NK-92 treated with Interleukin-12 subunit alpha and Interleukin-12 subunit beta, amount 100 ng/mL, for 24 hours (cell line): ENCODE measurements around the gene PRDX6.
"Not testable (repeated sequence)": the region's sequence is repeated elsewhere in the genome, so short reads cannot be mapped to it uniquely, and the experiment has no call there.

Experiments used
- DNase-seq: peaks from one replicate; lab custom pipeline; 2025; lab: John Stamatoyannopoulos, UW

PRDX6 gene, protein sequence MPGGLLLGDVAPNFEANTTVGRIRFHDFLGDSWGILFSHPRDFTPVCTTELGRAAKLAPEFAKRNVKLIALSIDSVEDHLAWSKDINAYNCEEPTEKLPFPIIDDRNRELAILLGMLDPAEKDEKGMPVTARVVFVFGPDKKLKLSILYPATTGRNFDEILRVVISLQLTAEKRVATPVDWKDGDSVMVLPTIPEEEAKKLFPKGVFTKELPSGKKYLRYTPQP

DNA sequence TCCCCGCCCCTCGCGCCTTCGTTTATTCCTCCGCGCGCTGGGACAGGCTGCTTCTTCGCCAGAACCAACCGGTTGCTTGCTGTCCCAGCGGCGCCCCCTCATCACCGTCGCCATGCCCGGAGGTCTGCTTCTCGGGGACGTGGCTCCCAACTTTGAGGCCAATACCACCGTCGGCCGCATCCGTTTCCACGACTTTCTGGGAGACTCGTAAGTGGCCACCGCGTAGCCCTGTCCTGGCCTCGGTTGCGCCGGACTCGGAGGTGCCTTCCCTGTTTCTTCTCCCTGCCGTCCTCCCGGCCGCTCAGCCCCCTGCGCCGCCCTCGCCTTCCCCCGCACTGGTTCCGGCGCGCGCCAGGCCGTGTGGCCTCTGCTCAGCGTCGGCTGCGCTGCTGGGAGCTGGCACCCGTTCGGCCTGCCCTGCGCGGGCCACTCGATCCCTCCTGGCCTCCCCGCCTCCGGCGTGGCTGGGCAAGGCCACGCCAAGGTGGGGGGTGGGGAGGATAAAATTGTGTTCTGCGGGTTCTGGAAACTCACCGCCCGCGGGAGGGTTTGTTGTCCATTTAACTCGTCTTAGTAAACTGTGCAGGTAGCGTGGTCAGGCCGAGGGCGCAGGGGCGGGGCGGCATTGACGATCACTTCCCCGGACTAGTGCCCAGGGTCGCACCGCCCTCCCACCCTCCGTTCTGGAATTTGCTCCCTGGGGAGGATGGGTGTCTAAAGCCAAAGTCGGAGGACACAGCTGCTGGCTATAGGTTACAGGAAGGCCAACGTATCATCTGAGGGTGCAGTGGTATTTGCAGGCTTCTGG is at the start of gene PRDX6:
PRDX6 (plus strand) TSS at position 50 of the 808 bp plus-strand sequence; CDS start at position 113, 63 bp downstream.
- peak; percentile 95 for DNase-seq

DNA sequence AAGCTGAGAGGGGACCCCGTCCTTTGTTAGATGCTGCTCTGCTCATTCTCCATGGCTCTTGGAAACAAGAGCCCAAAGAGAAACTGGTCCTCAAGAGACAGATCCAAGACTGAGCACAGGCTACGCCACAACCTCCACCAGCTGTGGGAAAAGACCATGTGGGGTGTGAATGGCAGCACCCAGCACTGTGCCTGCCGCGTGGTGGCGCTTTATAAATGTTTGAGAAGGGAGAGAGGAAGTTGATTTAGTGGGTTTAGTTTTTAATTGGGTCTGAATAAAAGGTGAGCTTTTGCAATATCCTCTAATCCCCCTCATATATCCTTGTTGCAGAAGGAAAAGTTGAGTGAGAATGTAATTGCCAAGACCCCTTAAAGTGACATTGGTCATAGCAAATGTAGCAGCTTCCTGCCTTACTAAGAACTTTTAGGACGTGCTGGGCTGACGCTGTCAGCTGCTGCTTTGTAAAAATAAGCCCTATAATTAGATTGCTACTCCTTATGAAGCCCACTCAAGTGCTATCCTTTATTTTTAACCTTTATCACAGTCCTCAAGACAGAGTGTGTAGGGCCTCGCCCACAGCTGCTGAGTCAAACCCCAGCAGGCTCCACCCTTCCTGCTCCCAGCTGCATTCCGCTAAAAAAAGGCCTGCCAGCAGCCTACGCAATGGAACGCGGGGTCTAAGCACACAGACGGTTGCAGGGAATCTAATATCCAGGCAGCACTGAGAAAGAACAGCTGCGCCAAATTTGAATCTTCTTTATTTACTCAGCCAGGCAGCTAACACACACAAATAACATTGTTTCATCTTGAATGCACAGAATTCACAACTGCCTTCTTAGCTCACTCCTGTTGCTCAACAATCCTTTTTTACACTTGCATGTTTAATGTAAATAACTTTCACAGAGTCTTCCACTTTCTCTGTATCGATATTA is 47.4 kb upstream of the PRDX6 start:
- DNase-seq: peak; percentile 14

DNA sequence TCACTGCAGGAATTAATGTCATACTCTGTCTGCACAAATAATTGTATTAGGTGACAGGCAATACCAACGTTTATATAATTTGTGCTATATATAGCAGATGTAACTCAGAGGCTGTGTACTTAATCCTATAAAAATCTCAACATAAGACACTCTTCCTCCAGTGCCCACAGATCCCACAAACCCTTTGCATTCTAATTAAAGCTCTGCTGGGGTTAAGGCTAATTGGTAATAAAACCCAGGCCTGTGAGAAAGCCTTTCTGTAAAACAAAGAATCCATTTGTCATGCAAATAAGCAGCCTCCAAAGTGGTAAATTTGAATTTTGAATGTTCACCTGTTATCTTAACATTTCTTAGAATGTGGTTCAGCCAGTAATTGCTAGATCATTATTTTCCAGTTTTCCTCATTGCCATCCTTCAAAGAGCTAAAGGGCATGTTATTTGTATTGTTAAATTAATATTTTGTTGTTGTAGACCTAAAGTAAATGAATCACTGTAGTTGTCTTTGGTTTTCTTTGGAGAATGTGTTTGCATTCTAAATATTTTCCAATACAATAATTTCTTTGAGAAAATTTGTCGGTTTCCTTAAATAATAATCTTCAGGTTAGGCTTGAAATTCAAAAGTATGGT is 46.3 kb upstream of the PRDX6 start:
- no peak for DNase-seq

DNA sequence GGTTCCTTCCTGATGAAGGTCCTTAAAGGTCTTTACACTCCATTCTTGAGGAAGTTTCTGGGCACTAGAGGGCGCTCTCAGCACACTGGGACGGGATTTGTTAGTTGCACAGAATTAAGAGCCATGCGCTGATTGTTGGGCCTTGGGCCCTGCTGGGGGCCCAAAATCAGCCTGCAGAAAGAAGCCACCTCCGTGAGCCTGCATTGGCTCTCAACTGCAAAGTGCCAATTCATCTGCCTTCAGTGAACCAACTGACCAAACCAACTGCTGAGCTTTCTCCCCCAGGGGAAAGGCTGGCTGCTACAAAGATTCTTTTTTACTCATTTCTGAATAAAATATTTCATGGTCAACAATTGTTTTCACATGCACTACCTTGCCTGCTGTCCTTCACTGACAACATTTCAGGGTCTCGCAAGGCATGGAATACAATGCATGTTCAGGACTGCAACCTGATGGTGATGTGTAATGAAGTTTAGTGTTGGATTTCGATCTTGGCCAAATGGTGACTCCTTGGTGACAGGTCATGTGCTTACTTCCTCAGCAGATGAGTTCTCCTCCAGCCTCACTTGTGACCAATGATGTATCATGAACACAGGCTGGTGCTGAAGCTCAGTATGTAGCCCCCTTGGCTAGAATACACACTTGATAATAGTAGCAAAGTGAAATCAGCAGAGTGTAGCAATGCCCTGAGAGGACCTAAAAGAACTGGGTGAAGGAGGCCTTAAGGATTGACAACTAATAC is 45.7 kb upstream of the PRDX6 start:
- DNase-seq: peak; percentile 64

DNA sequence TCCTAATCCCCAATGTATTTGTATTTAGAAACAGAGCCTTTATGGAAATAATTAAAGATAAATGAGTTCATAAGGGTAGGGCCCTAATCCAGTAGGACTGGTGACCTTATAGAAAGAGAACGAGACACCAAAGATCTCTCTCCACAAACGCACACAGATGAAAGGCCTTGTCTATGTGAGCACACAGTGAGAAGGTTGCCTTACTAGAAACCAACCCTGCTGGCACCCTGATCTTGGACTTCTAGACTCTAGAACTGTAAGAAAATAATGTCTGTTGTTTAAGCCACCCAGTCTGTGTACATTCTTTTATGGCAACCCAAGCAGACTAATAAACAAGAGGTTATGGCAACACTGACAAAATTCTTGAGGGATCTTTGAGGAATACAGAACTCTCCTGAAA is 44.8 kb upstream of the PRDX6 start:
- no peak for DNase-seq

DNA sequence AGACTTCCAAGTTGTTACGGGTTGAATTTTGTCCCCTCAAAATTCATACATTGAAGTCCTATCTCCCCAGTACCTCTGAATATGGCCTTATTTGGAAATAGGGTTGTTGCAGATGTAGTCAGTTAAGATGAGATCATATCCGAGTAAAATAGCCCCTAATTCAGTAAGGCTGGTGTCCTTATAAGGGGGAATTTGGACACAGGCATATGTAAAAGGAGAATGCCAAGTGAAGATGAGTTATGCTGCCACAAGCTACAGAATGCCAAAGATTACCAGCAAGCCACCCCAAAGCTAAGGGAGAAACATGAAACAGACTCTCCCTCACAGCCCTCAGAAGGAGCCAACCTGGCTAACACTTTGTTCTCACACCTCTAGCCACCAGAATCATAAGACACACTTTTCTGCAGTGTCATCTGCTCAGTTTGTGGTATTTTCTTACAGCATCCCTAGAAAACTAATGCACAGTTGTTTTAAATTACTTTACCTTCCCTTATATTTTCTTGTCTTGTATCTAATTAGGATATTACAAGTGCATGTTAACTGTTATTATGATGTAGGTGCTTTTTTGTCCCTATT is 43.3 kb upstream of the PRDX6 start:
- no peak for DNase-seq

DNA sequence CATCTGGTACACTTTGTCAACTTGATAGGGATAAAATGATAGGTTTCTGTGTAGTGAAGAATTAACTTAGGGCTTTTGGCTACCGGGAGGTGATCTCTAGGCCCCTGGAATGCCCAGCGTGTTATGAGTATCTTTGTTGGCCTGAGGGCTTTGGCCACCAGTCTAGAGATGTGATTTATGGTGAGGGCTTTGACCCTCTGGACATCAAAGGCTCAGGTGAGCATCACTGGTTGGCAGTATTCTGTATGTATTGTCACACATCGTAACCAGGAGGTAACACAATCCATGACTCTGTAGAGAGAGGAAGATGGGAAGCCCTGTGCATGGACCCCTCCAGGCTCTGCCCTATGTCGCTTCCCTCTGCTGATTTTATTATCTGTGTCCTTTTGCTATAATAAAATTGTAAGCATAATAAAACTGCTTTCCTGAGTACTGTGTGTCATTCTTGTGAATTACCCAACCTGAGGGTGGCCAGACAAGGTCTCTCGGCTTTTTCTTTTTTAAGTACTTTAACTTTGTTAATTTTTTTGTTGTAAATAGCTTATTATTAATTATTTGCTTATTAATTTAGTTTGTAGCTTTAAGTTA is 40.2 kb upstream of the PRDX6 start:
- DNase-seq: no peak

DNA sequence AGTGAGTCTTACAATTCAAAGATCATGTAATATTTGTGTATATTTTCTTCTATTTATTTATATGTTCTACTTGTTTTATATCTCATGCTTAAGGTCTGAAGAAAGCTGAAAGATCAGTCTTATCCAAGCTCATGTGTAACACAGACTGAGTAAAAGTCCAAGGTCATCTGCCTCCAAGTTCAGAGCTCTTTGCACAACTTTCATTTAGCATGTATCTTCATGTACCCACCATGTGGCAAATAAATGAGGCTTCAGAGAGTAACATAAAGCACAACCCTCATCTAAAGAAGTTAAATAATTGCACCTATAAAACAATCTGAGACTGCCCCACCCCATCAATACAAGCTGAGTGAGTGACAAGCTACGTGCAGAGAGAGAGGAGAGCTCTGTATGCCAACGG is 38.5 kb upstream of the PRDX6 start:
- DNase-seq: no peak

DNA sequence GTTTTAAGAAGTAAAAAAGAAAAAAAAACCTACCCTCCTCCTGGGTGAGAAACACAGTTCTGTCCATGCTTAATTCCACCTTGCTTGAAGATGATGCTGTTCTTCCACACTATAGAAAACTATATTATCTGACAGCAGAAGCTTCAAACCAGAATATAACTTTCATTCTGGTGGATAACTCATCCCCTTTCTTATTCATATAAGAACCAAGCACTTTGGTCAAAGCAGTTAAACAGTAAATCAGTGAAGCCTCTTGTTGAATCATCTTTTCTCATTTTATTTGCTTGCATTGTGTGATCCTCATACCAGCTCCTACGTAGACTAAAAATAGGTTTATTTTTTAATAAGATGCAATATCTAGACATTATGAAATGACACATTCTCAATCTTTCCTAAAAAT is 36.7 kb upstream of the PRDX6 start:
- no peak for DNase-seq

DNA sequence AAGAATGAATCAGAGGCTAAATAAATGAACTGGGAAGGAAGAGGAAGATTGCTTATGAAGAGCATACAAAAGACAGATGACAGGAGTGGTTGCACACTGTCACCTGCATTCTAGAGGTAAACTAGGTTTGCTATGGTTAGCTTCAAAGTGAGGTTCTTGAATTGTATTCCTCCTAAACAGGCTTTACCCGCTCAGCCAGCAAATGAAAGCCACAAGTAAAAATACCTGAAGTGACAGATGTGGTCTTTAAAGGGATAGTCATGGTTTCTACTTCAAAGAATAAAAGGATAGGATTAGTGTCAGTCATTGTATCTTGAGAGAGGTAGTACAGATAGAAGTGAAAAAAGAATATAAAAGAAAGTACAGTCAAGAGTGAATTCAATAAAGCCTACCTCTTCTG is 32.4 kb upstream of the PRDX6 start:
- DNase-seq: no peak

DNA sequence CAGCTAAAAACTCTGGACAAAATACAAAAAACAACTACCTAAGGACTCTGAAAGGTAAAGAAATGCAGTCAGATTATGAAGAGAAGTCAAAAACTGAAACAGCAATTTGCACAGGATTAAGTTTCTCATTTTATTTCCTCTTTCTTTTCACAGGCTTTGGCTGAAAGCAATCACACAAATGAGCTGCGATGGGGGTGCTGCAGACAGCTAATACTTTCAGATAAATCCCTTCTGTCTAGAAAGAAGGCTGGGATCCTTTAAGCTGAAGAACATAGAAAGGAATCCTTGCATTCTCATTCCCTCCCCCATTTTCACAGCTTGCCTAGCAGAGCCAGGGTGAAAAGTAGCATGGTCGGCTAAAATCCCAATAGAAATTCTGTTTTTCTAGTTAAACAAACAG is 32.0 kb upstream of the PRDX6 start:
- DNase-seq: no peak

DNA sequence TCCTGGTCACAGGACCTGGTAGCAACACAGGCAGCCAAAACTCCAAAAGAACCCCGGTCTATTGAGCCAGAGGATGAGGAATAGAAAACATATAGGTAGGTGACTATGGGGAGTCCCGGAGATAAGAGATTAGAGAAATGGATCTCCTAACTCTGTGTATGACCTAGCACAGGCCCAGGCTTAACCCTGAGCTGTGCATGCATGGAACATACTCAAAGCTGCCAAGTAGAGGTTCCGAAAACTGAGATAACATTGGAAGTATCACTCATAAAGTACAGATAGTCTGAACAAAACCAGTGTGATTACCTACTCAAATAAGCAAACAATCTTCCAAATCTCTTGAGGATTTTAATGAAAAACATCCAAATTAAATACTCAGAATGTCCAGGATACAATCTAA is 31.5 kb upstream of the PRDX6 start:
- no peak for DNase-seq

DNA sequence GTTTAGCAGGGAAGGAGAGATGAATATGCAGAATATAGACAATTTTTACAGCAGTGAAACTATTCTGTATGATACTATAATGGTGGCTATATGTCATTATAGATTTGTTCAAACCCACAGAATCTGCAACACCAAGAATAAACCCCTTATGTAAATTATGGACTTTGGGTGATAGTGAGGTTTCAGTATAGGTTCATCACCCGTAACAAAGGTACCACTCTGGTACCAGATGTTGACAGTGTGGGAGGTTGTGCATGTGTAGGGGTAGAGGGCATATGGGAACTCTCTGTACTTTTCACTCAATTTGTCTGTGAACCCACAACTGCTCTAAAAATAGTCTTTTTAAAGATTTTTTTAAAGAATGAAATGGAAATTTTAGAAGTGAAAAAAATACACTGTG is 29.9 kb upstream of the PRDX6 start:
- DNase-seq: no peak

DNA sequence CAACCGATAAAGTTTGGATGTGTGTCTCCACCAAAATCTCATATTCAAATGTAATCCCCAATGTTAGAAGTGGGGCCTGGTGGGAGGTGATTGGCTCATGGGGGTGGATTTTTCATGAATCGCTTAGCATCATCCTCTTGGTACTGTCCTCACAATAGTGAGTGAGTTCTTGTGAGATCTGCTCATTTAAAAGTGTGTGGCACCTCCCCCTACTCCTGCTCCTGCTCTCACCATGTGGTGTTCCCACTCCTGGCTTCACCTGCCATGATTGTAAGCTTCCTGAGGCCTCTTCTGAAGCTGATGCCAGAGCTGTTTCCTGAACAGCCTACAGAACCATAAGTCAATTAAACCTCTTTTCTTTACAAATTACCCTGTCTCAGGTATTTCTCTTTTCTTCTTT is 28.2 kb upstream of the PRDX6 start:
- DNase-seq: no peak

DNA sequence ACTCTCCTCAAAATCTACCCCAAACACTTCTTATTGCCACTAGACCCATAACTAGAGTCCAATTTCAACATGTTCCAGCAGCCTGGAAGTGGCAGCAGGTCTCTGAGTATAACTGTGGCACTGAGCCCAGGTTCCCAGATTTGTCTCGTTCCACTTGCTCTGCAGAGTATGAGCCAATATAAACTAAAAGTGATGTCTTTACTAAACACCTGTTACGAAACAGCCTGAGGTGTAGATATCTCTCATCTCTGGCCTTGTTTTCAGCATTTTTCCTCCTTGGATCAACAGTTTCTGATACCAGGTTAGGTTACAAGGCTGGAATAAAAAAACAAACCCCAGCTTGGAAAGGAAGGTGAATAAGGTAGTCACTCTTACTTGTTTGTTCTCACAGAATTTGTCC is 25.2 kb upstream of the PRDX6 start:
- DNase-seq: no peak

DNA sequence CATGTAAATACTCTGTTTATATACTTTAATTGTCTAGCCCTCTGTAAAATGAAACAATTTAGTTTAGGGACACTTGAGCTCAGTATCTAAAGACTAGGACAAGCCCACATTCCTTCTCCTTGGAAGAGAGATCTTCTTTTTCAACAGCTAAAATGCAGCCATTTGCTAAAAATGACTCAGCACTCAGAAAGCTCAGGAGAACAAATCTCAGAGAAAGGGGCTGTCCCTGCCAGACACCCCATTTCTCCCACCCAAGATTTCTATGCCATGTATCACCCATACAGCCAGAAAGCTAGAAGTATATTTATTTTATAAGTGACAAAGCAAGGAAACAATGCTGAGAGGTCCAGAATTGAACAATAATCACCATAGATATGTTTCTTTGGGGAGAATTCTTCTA is 23.2 kb upstream of the PRDX6 start:
- no peak for DNase-seq

DNA sequence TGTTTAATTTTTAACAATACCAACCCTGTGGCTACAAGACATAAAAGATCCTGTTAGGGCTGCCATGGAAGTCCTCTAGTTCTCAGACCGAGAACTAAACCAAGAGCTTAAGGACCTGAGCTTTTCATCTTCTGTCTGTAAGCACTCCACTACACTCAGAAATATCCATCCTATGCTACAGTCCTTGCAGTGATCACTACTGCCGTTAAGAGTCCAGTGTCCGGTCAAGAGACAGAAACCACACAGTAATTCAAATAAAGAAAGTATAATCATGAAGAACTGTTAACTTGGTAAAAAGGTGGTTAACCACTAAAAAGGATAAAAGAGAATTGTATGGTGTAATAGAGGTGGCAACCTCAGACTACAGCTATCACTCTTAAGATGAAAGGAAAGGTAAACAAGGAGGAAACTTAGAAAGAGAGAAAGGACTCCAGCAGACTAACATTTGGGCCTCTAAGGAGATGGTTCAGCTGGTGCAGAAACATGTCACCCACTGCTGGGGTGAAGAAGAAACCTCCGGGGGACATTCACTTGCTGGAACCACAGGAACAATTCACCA is 22.1 kb upstream of the PRDX6 start:
- no peak for DNase-seq

DNA sequence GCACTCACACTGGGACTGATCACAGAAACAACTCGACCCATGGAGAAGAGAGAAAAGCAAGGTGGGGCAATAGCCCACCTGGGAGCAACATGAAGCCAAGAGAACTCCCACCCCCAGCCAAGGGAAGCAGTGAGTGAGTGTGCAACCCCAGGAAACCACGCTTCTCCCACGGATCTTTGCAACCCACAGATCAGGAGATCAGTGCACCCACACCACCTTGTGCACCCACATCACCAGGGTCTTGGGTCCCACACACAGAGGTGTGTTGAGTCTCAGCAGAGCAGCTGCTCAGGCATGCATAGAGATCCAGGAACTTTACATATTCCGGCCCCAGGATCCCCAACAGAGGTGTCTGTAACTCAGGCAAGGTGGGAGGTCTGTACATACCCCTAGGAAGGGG is 17.2 kb upstream of the PRDX6 start:
- no peak for DNase-seq

DNA sequence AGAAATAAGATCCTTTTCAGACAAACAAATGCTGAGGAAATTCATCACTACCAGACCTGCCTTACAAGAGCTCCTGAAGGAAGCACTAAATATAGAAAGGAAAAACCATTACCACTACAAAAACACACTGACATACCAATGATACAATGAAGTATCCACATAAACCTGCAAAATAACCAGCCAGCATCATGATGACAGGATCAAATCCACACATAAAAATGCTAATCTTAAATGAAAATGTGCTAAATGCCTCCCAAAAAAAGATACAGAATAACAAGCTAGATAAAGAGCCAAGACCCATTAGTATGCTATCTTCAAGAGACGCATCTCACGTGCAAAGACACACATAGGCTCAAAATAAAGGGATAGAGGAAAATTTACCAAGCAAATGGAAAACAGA is 14.5 kb upstream of the PRDX6 start:
- DNase-seq: not testable (repeated sequence)

DNA sequence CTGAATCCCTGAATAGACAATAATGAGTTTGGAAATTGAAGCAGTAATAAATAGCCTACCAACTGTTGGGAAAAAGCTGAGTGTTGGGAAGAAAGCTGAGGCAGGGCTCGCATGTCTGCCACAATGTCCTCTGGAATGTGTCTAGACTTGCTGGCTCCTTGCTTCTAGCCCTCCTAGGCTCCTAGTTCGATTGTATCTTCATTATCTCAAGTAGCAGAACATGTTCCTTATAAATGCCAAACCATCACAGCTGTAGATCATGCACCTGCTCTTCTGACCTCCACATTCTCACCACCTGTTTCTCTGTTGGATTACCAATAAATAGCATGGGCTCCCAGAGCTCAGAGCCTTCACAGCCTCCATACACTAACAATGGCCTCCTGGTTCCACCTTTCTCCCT is 12.9 kb upstream of the PRDX6 start:
- not testable (repeated sequence) for DNase-seq
